Stimulated activated CD8-positive, alpha-beta memory T cell treated with anti-CD3 and anti-CD28 coated beads, Interleukin-4, amount 100 ng/mL, for 48 hours (primary cell): ENCODE data around the gene ETV5.

Experiments
- DNase-seq: peaks from one replicate; pipeline ENCODE4 v3.0.0-alpha.2; 2020

Gene ETV5

GRCh38 chr3:186121968-186122367, 13.1 kb upstream of the ETV5 start:
- DNase-seq: no peak

- no peak for DNase-seq
These were observed 12.4 kb upstream of the ETV5 start for GRCh38 chr3:186121278-186121677.

- DNase-seq: no peak
These were observed 10.6 kb upstream of the ETV5 start for GRCh38 chr3:186119499-186119898.

GRCh38 chr3:186118692-186119091, 9.8 kb upstream of the ETV5 start:
- no peak for DNase-seq

GRCh38 chr3:186117521-186118134, 8.7 kb upstream of the ETV5 start:
- DNase-seq: no peak

GRCh38 chr3:186115239-186115996, 6.5 kb upstream of the ETV5 start:
- no peak for DNase-seq

- DNase-seq: no peak
These were observed 2.4 kb upstream of the ETV5 start for GRCh38 chr3:186110975-186111974.

- DNase-seq: peak; percentile 28
These were observed 1.3 kb upstream of the ETV5 start for GRCh38 chr3:186109897-186110803.

- peak; percentile 43 for DNase-seq
These were observed 566 bp downstream of the ETV5 start for GRCh38 chr3:186108106-186108940.

GRCh38 chr3:186107215-186108105, 1.4 kb downstream of the ETV5 start:
- DNase-seq: peak; percentile 63

GRCh38 chr3:186105543-186105942, 3.3 kb downstream of the ETV5 start:
- DNase-seq: no peak

GRCh38 chr3:186102687-186103086, 6.2 kb downstream of the ETV5 start:
- DNase-seq: no peak

GRCh38 chr3:186100398-186100797, 8.5 kb downstream of the ETV5 start:
- DNase-seq: no peak

GRCh38 chr3:186099178-186099577, 9.7 kb downstream of the ETV5 start:
- no peak for DNase-seq

GRCh38 chr3:186098740-186099139, 10.1 kb downstream of the ETV5 start:
- no peak for DNase-seq

- DNase-seq: no peak
These were observed 11.0 kb downstream of the ETV5 start for GRCh38 chr3:186097663-186098451.

GRCh38 chr3:186097317-186097662, 11.6 kb downstream of the ETV5 start:
- no peak for DNase-seq

GRCh38 chr3:186096290-186096689, 12.6 kb downstream of the ETV5 start:
- no peak for DNase-seq

- no peak for DNase-seq
These were observed 13.3 kb downstream of the ETV5 start for GRCh38 chr3:186095561-186096081.
